GM21737 (cell line): ENCODE data around the gene COL28A1.
"Not testable (repeated sequence)": the region's sequence is repeated elsewhere in the genome, so short reads cannot be mapped to it uniquely, and the experiment has no call there.

Experiments
- ATAC-seq: cut with Tn5 transposase; IDR thresholded peaks from one replicate; pipeline ENCODE4 v1.9.1; 2021; ENCODE audit warnings: mild to moderate bottlenecking, moderate library complexity; ENCODE audit not compliant: unreplicated experiment

COL28A1 gene

GRCh38 chr7:7477641-7478040 is 58.0 kb downstream of the COL28A1 start:
- not testable (repeated sequence) for ATAC-seq

- no peak for ATAC-seq
Measured at GRCh38 chr7:7476381-7476780, 59.3 kb downstream of the COL28A1 start.

- ATAC-seq, result no peak
Measured at GRCh38 chr7:7475601-7476000, 60.1 kb downstream of the COL28A1 start.

GRCh38 chr7:7474436-7474835 is 61.2 kb downstream of the COL28A1 start:
- ATAC-seq, result no peak

GRCh38 chr7:7464991-7465765 is 70.5 kb downstream of the COL28A1 start:
- not testable (repeated sequence) for ATAC-seq

GRCh38 chr7:7454000-7454399 is 81.7 kb downstream of the COL28A1 start:
- no peak for ATAC-seq

- no peak for ATAC-seq
Measured at GRCh38 chr7:7452652-7453051, 83.0 kb downstream of the COL28A1 start.

GRCh38 chr7:7452119-7452518 is 83.6 kb downstream of the COL28A1 start:
- ATAC-seq, result no peak

- ATAC-seq, result no peak
Measured at GRCh38 chr7:7449055-7449454, 86.6 kb downstream of the COL28A1 start.

- no peak for ATAC-seq
Measured at GRCh38 chr7:7446616-7447015, 89.1 kb downstream of the COL28A1 start.

- no peak for ATAC-seq
Measured at GRCh38 chr7:7443806-7444350, 91.8 kb downstream of the COL28A1 start.

GRCh38 chr7:7439564-7439963 is 96.1 kb downstream of the COL28A1 start:
- no peak for ATAC-seq

- no peak for ATAC-seq
Measured at GRCh38 chr7:7438851-7439250, 96.8 kb downstream of the COL28A1 start.

- ATAC-seq, result no peak
Measured at GRCh38 chr7:7435978-7436377, 99.7 kb downstream of the COL28A1 start.

GRCh38 chr7:7434329-7434728 is 101.3 kb downstream of the COL28A1 start:
- ATAC-seq, result no peak

- no peak for ATAC-seq
Measured at GRCh38 chr7:7433811-7434210, 101.9 kb downstream of the COL28A1 start.

GRCh38 chr7:7432979-7433378 is 102.7 kb downstream of the COL28A1 start:
- no peak for ATAC-seq

- ATAC-seq, result no peak
Measured at GRCh38 chr7:7428806-7429205, 106.9 kb downstream of the COL28A1 start.

GRCh38 chr7:7427363-7427762 is 108.3 kb downstream of the COL28A1 start:
- ATAC-seq, result no peak

- no peak for ATAC-seq
Measured at GRCh38 chr7:7426676-7427075, 109.0 kb downstream of the COL28A1 start.

GRCh38 chr7:7425321-7425720 is 110.4 kb downstream of the COL28A1 start:
- no peak for ATAC-seq

GRCh38 chr7:7424151-7424873 is 111.4 kb downstream of the COL28A1 start:
- ATAC-seq, result peak; percentile 77
